ENCODE data around the gene EPHA7.

EPHA7 gene

GRCh38 chr6:93319304-93319703 is 100.1 kb downstream of the EPHA7 start:
- no peak for DNase-seq

GRCh38 chr6:93318121-93318520 is 101.2 kb downstream of the EPHA7 start:
- no peak for DNase-seq

DNA sequence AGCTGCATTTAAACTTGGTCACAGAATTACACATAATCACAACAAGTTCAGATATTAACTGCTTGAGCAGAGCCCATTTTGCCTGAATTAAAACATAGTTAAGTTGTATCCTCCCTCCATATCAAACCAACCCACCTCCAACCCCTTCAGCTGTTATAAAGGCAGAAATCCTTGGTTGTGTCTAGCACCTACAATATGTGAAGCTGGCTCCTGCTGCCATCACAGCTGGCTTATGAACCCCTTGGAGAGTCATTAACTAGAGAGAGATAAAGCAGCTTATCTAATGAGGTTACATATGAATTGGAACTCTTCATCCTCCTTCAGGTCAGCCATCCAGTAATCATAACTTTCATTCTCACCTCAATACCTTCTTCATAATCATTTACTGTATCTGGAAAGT is 101.8 kb downstream of the EPHA7 start:
- no peak for DNase-seq

DNA sequence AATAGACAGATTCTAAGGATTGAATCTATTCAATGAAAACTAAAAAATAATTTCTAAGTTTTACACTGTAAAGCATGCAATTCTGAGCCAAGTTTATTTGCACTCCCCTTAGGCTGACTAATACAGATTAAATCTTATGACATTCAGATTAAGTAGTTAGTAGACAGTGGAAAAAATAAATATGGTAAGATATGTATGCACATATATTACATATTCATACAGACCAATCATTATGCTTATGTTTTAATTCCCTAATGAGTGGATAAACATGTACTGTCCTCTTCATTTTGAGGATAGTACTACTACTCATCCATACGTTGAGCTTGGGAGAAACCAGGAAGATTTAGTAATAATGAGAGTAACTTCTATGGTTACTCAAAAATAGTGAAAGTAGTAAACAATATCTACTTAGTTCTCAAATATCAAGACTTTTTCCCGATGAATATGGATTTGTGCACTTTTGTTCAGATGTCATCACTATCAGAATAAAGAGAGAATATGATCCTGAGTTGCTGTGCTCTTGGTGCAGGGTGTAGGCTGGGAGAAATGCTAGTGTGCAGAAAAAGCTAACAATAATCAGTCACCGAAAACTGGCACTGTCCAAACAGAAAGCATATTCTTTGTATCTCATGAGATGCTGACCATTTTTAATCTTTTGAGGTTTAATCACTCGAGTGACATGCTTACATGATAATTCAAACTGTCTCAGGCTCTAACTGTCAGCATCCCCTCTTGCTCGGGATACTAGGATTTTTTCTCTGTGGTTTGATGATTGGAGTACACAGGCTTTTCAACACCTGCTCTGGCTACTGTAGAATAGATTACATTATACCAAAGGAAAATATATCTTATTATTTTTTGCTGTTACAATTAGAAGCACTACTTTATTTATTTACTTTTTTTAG is 111.6 kb downstream of the EPHA7 start:
- DNase-seq, result no peak

GRCh38 chr6:93305088-93305487 is 114.3 kb downstream of the EPHA7 start:
- no peak for DNase-seq

DNA sequence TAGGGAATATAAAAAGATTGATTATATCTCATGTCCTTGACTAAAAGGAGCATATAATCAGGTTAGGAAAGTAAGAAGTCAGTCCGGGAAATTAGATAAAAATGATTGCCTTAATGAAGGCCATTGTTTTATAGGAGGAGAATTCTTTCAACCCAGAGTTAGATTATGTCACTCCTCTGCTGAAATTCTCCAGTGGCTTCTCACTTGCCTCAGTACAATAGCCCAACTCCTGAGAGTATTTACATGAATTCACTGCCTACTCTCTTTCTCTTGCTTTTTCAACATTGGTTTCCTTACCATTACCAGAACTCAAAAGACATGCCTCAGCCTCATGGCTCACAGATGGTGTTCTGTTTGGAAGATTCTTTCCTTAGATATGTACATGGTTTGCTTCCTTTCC is 114.9 kb downstream of the EPHA7 start:
- no peak for DNase-seq

GRCh38 chr6:93300661-93301060 is 118.7 kb downstream of the EPHA7 start:
- DNase-seq, result no peak

DNA sequence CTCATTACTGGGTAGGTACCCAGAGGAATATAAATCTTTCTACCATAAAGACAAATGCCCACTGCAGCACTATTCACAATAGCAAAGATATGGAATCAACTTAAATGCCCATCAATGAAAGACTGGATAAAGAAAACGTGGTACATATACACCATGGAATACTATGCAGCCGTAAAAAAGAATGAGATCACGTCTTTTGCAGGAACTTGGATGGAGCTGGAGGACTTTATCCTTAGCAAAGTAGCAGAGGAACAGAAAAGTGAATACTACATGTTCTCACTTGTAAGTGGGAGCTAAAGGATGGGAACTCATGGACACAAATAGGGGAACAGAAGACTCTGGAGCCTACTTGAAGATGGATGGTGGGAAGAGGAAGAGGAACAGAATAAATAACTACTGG is 119.7 kb downstream of the EPHA7 start:
- DNase-seq, result no peak

GRCh38 chr6:93295631-93296030 is 123.7 kb downstream of the EPHA7 start:
- DNase-seq, result no peak

GRCh38 chr6:93294879-93295278 is 124.5 kb downstream of the EPHA7 start:
- DNase-seq, result no peak

GRCh38 chr6:93293872-93294271 is 125.5 kb downstream of the EPHA7 start:
- DNase-seq, result no peak

GRCh38 chr6:93293460-93293859 is 125.9 kb downstream of the EPHA7 start:
- DNase-seq, result no peak

DNA sequence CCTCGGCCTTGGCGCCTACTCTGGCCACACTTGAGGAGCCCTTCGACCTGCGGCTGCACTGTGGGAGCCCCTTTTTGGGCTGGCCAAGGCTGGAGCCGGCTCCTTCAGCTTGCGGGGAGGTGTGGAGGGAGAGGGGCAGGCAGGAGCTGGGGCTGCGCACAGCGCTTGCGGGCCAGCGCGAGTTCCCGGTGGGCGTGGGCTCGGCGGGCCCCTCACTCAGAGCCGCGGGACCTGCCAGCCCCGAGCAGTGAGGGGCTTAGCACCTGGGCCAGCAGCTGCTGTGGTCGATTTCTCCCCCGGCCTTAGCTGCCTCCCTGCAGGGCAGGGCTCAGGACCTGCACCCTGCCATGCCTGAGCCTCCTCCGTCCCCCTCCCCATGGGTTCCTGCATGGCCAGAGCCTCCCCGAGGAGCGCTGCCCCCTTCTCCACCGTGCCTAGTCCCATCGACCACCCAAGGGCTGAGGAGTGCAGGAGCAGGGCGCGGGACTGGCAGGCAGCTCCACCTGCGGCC is 136.8 kb downstream of the EPHA7 start:
- no peak for DNase-seq

DNA sequence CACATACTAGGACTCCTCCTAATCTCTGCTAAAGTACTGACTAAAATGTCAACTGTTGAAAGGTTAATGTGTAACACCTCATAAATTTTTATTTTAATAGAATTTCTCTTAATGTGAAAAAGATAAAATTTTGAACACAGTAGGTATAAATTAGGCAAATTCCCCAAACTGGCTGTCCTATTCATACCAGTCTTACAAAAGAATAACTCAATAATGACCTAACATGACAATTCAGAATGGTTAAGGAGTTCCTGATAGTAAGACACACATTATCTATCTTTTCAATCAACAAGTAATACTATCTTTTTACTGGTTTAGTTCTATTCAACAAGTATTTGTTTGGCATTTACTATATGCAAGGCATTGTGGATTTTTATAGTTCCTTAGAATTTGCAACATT is 141.1 kb downstream of the EPHA7 start:
- DNase-seq, result no peak

DNA sequence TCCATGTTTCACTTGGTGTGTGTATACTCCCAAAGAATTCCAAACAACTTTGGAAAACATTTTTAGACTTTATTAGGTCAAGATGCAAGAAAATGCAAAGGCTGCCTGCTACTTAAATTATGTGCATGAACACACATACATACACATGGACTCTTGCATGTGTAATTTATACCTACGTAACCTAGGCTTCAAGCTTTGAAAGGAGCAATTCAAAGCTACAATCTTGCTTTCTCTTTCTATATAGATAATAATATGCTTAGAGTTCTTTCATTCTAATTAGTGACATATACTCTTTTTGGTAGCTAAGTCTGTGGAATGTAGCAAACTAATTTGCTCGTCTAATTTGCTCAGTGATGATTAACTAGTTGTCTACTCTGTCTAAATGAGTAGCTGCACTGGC is 146.5 kb downstream of the EPHA7 start:
- DNase-seq, result no peak

DNA sequence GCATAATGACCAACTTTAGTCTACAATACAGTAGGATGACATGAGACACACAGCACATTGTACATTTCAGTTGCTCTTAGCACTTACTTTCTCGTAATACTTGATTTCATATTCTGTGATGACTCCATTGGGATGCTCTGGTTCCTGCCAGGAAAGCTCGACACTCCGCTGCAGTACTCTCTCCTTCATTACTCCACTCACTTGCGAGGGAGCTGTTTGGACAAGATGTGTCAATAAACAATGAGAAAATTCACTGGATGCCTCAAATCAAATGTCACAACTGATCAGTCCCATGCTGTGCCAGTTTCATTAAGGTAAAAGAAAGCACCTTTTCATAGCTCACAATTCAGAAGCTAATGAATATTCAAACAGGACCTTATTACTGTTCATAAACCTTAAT is 147.1 kb downstream of the EPHA7 start:
- no peak for DNase-seq

DNA sequence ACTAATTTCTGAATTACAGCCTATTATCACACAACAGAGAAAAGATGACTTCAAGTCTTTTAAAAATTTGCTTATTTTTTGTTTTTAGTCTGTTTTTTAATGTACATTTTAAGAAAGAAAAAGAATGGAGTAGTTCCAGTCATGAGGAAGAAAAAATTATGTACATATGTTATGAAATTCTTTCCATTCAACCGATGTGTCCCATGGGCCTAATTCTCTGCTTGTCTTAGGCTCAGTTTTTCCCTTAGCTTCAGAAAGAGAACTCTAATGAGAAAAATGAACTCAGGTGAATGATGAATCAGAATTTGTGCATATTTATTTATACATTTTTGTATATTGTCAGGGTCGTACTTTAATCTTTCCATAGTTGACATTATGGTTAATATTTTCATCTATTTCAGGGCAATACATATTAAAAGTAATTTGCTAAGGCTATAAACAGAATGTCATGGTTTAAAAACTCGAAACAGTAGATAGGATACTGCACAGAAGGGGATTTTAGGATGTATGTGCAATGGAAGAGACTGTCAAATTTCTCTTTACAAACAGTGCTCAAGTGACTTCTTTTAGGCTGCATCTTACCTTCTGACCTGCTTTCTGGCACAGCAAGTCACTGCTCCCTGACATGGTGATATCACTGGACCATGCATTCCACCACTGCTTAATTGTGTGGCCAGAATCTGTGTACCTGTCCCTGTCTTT is 153.1 kb downstream of the EPHA7 start:
- DNase-seq, result no peak

GRCh38 chr6:93260881-93261280 is 158.5 kb downstream of the EPHA7 start:
- DNase-seq, result no peak

DNA sequence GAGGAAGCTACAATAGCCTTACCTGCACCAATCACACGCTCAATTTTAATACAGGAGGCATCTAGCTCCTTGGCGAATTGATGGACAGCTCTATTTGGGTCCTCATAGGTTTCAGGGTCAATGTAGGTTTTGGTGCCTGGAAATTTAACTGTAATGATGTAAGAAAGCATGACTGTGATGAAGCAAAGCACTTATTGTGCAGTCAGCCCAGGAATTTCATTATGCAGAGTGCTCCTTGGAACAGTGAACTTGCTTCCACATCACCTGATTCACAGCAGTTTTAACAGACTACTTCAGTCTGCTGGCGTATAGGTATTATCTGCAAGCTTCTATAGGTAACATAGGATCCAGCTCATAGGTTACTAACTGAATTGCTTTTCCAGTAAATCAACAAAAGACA is 160.0 kb downstream of the EPHA7 start:
- DNase-seq, result no peak

- no peak for DNase-seq
Observed at GRCh38 chr6:93252930-93253329, 166.4 kb downstream of the EPHA7 start.

DNA sequence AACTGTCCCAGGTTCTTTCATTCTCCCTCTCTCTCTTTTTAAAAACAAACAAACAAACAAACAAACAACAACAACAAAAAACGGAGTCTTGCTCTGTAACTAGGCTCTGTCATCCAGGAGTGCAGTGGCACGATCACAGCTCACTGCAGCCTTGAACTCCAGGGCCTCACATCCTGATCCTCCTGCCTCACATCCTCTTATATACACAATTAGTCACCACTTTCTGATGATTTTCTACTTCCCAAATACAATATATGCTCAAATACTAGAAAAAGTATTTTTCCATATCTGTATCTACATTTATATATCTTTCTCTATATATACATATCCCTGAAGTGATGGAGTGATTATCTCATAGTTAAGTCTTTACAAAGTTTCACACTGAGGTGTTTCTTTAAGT is 170.7 kb downstream of the EPHA7 start:
- no peak for DNase-seq

GRCh38 chr6:93243231-93243778 is 176.1 kb downstream of the EPHA7 start:
- DNase-seq, result no peak

GRCh38 chr6:93242049-93242448 is 177.3 kb downstream of the EPHA7 start:
- no peak for DNase-seq

- no peak for DNase-seq
Observed at GRCh38 chr6:93238632-93239031, 180.7 kb downstream of the EPHA7 start.

Data from T1000 (cell line).